ENCODE results near the gene TEX29. TPM values are rescaled to one million over a fixed set of nuclear protein-coding genes. Genes with fewer than 3 reads are reported as not detected.

The TEX29 gene
- total RNA-seq, 1 donor from 2014 or later: 0.54 TPM

DNA sequence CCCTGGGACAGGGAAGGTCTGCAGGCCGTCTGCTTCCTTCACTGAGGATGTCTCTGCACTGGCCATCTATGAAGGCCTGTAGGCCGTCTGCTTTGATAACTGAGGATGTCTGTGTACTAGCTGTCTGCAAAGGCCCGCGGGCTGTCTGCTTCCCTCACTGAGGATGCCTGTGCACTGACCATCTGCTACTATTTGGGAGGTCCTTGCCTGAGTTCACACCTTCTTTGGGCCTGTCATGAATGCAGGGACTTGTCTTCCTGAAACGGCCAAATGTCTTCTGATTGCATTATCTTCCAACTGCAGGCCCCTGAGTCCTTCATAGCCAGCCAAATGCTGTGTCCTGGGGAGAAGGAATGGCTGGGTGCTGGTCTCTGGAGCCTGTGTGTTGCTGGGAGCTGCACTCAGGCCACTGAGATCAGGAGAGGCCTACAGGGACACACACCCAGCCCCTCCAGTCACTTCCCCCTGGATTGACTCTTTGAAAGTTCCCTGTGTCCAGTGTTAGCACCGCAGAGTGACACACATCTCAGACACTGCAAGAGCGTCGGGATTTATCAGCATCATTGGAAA is 72.9 kb downstream of the TEX29 start:
- Mint-ChIP-seq H3K4me3 (ENCODE audit: unreplicated experiment) (no peak overlapping the region), H3K4me1 (ENCODE audit: unreplicated experiment) (no peaks in the 10 kb centered on the region), H3K27ac (ENCODE audit: unreplicated experiment) (no peak overlapping the region), H3K27me3 (ENCODE audit: unreplicated experiment) (peaks cover 3% of the 10 kb centered on the region), H3K36me3 (ENCODE audit: low read depth, unreplicated experiment) (peaks cover 8% of the 10 kb centered on the region), H3K9me3 (ENCODE audit: unreplicated experiment) (no peaks in the 10 kb centered on the region)
- no peak for DNase-seq (ENCODE audit: low spot score)
- no peak for TF ChIP-seq CTCF (IDR thresholded peaks at IDR 0.05; ENCODE audit: unreplicated experiment)

Other genes starting within 250 kb of the TEX29 start
- gene ARHGEF7, start 205.3 kb upstream of the TEX29 start, total RNA-seq (ENCODE audit: unreplicated experiment): 270 TPM